ENCODE results near the gene LDAH. TPM values are rescaled to one million over a fixed set of nuclear protein-coding genes. Genes with fewer than 3 reads are reported as not detected.
"Not testable (repeated sequence)": the region's sequence is repeated elsewhere in the genome, so short reads cannot be mapped to it uniquely, and the experiment has no call there.

LDAH gene
- total RNA-seq, 1 donor from 2014 or later = 5.4 TPM

GRCh38 chr2:20728114-20728758 lies 94.7 kb downstream of the LDAH start:
- ATAC-seq (no peak), DNase-seq (no peak)
- intact Hi-C loops (cut with micrococcal nuclease) = no loop called here

- DNase-seq (no peak), ATAC-seq (no peak)
- intact Hi-C loops (cut with micrococcal nuclease) = no loop called here
Measured at GRCh38 chr2:20726913-20727312, 96.0 kb downstream of the LDAH start.

DNA sequence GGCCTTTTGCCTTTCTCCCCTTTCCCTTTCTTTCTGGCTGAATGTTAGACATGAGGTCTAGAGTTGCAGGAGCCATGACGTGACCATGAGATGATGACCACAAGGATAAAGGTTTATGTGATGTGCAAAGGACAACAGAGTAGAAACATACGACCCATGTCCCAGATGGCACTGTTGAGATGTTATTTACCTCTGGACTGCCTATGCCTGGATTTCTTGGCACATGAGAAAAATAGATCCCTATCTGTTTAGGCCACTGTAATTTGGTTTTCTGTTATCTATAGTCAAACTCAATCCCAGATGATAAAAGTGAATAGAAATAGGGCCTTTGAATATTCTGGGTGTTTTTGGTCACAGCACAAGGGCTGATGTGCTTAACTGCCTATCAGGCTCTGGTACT lies 97.1 kb downstream of the LDAH start:
- no peak for DNase-seq
- no peak for ATAC-seq
- intact Hi-C loops (cut with micrococcal nuclease) = no loop called here

DNA sequence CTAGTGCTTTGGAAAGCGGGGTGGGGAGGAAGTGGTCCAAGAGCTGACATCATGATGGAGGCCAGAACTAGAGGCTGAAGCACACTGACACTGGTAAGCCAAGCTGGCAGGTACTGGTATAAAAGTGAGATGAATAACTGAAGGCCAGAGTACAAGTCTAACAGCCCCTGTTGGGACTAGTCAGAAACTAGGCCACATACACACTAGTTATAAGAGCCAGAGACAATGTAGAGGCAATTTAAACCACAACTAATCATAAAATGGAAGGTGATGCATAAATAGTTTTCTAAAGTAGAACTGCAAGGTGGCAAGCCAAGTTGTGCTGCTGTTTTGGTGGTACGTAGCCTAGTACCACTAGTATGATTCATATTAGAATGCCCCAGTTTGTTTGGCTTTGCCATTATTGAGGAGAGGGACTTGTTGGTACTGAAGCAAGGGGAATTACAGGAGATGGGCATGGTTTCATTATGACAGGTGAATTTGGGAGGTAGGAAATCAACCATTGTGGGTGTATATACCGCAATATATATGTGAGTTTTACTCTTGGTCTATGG lies 98.3 kb downstream of the LDAH start:
- DNase-seq (no peak), ATAC-seq (no peak)
- intact Hi-C loops (cut with micrococcal nuclease) = no loop called here

GRCh38 chr2:20723543-20723942 lies 99.4 kb downstream of the LDAH start:
- ATAC-seq = no peak
- DNase-seq = no peak
- intact Hi-C loops (cut with micrococcal nuclease) = no loop called here

- ATAC-seq (no peak), DNase-seq (no peak)
- intact Hi-C loops (cut with micrococcal nuclease) = no loop called here
Measured at GRCh38 chr2:20722592-20723240, 100.2 kb downstream of the LDAH start.

GRCh38 chr2:20717641-20718040 lies 105.3 kb downstream of the LDAH start:
- no peak for ATAC-seq
- no peak for DNase-seq
- intact Hi-C loops (cut with micrococcal nuclease) = no loop called here

- DNase-seq; intact Hi-C loops (cut with micrococcal nuclease); ATAC-seq: not testable (repeated sequence)
Measured at GRCh38 chr2:20716164-20716563, 106.7 kb downstream of the LDAH start.

- intact Hi-C loops (cut with micrococcal nuclease); DNase-seq: not testable (repeated sequence)
Measured at GRCh38 chr2:20714412-20714811, 108.5 kb downstream of the LDAH start.

DNA sequence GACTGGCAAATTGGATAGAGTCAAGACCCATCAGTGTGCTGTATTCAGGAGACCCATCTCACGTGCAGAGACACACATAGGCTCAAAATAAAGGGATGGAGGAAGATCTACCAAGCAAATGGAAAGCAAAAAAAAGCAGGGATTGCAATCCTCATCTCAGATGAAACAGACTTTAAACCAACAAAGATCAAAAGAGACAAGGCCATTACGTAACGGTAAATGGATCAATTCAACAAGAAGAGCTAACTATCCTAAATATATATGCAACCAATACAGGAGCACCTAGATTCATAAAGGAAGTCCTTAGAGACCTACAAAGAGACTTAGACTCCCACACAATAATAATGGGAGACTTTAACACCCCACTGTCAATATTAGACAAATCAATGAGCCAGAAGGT lies 109.3 kb downstream of the LDAH start:
- DNase-seq; intact Hi-C loops (cut with micrococcal nuclease); ATAC-seq: not testable (repeated sequence)

More at GRCh38 chr2:20714412-20714811, 108.5 kb downstream of the LDAH start:
- ATAC-seq = not testable (repeated sequence)

GRCh38 chr2:20711641-20712040 lies 111.3 kb downstream of the LDAH start:
- DNase-seq; ATAC-seq; intact Hi-C loops (cut with micrococcal nuclease): not testable (repeated sequence)

GRCh38 chr2:20707601-20708000 lies 115.3 kb downstream of the LDAH start:
- DNase-seq (no peak), ATAC-seq (no peak)
- intact Hi-C loops (cut with micrococcal nuclease) = no loop called here

DNA sequence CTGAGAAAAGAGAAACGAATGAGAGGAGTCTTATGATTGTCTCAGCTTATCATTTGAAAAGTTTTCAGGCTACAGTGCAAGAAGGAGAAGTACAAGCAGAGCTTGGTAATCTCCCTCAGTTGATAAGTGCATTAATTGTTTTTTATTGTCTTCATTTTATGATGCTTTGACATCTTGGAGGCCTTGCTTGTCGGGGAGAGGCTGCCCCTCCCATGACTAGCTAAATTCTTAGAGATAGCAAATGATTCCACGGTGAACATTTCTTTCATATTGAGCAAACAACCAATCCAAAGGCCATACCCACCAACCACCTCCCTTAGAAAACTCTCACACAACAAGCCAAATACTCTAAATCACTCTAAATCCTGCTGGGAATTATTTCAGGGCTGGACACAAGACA lies 116.1 kb downstream of the LDAH start:
- intact Hi-C loops (cut with micrococcal nuclease) = no loop called here

DNA sequence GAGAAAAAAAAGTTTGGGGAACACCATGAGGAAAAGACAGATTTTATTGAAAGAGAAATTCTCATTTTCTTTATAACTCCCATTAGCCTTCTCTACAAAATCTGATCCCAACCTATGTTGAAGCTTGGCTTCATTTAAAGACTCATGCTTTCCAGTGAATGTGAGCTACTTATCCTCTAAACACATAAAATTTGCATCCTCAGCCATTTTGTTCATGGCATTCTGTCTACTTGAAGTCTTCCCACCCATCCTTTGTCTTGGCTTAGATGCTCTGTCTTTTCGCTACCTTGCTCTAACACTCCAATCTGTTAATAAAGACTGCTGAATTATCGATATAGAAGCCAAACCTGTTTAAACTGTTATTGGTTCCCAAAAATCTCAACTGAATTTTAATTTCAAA lies 116.7 kb downstream of the LDAH start:
- ATAC-seq (no peak), DNase-seq (no peak)
- intact Hi-C loops (cut with micrococcal nuclease) = no loop called here

More for the DNA sequence above, 116.1 kb downstream of the LDAH start:
- ATAC-seq (no peak), DNase-seq (no peak)

DNA sequence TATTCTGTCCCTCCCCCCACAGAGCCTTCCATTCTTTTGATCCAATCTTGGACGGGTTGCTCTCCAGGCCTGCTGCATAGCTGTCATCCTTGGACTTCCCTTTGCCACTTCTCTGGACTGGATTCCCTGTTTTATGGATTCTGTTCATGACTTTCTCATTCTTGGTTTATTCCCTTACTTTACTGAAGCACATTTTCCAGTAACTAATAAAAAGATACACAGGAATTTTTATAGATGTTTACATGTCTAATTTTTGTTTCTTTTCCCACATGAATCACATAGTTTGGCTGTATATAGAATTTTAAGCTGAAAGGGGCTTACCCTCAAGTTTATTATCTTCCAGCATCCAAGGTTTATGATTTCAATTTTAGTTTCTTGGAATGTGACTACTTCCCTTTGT lies 118.0 kb downstream of the LDAH start:
- DNase-seq (no peak), ATAC-seq (no peak)
- intact Hi-C loops (cut with micrococcal nuclease) = no loop called here

- intact Hi-C loops (cut with micrococcal nuclease) = no loop called here
- ATAC-seq (no peak), DNase-seq (no peak)
Measured at GRCh38 chr2:20702563-20702962, 120.3 kb downstream of the LDAH start.

DNA sequence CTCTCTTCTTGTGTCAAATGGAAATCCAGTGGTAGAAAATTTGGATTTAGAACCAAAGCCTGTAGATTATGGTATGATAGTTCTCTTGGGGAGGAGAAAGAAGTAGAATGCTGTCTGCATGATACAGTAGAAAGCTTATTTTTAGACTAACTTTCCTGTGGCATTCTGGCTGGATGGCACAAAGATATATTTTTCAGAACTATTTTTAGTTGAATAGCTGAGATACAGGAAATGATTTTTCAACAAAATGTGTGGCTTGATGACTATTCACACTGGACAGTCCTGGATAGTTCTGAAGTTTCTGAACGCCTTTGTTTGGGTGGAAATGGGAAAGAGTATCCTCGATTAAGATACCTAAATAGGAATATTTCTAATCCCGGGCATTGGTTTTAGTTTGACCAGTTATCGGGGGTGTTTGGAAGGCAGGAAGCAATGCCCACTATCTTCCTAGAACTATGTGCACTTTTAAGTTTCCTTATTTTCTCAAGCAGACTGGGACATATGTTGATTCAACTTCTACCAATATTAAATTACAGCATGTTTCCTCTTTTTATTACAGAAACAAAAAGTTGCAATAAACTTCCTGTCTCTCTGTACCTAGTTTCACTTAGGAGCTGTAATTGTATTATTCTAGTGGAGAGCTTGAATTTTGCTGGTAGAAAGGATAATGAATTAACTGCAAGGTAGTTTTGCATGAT lies 123.8 kb downstream of the LDAH start:
- intact Hi-C loops (cut with micrococcal nuclease) = no loop called here
- DNase-seq = no peak
- ATAC-seq = no peak

DNA sequence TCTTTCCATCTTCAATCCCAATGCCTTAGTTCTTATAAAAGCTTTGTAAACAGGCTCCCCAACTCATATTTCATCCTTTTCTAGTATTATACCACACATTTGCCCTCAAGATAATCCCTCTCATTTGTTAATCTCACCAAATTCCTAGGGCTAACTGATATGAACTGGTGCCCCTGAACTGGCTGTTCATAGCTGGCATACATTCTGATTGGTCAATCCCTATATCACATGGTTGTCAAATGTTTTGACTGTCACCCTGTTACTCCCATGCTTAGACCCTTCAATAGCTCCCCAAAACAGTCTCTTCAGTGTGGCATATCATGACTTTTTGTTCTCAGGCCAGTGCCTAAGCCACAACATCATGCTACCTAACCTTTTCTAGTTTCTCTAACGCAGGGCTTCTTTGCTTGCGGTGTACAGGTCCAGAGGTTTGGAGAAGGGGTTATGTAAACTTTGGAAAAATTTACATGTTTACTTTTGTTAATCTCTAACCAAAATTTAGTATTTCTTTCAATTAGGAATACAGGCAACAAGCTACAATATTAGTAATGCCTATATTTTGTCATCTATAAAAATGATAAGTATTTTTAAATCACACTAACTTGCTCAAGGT lies 125.5 kb downstream of the LDAH start:
- intact Hi-C loops (cut with micrococcal nuclease) = no loop called here
- ATAC-seq (no peak), DNase-seq (no peak)

- intact Hi-C loops (cut with micrococcal nuclease) = no loop called here
- DNase-seq (no peak), ATAC-seq (no peak)
Measured at GRCh38 chr2:20696366-20696765, 126.5 kb downstream of the LDAH start.

DNA sequence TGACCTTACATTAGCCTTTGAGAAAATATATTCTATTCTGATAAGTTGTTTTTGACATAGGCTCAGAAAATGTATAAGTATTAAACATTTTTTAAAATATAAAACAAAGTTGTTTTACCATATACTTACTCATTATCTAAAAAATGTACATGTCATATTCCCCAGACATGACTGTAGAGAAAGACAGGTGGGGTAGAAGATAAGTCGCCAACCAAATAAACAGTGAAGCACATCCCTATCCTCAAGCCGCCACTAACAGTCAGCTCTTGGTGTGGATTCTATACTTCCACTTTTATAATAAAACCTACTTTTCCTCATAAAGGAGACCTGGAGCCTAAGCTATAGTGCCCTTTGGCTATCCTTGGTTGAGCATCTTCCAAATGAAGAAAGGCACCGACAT lies 129.6 kb downstream of the LDAH start:
- DNase-seq = no peak
- ATAC-seq = no peak
- intact Hi-C loops (cut with micrococcal nuclease) = no loop called here
